Activated CD4-positive, alpha-beta T cell treated with anti-CD3 and anti-CD28 coated beads, Interleukin-2, Interleukin-6, amounts not matched to agents 100 ng/mL and 50 ng/mL, durations not matched to agents 16 hours and 8 hours (primary cell): ENCODE measurements around the gene SEMA4D.

Experiments used
- DNase-seq: peaks from one replicate; pipeline ENCODE4 v3.0.0-alpha.2; 2020

Gene SEMA4D

DNA sequence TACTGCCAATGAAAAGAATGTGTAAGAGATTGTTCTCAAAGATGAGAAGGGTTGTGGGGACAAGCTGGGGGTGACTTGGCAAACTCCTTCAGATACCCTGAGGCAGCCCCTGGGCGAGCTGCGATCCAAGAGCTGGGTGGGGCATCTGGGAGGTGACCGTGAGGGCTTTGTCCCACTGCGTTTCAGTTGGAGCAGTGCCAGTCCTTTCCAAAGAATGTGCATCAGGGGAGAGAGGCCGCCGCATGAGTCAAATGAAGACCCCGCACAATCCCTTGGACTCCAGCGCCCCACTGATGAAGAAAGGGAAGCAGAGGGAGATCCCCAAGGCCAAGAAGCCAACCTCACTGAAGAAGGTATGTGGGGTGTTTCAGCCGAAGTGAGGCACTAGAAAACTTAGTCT lies 151.2 kb downstream of the SEMA4D start:
- no peak for DNase-seq

- DNase-seq: no peak
These were observed 152.4 kb downstream of the SEMA4D start for GRCh38 chr9:89345476-89345875.

DNA sequence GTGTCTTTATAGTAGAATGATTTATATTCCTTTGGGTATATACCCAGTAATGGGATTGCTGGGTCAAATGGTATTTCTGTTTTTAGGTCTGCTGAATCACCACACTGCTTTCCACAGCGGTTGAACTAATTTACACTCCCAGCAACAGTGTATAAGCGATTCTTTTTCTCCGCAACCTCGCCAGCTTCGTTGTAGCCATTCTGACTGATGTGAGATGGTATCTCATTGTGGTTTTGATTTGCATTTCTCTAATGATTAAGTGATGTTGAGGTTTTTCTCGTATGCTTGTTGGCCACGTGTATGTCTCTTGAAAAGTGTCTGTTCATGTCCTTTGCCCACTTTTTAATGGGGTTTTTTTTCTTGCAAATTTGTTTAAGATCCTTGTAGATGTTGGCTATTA lies 154.1 kb downstream of the SEMA4D start:
- DNase-seq: peak; percentile 42

GRCh38 chr9:89342948-89343347 lies 155.0 kb downstream of the SEMA4D start:
- DNase-seq: no peak

DNA sequence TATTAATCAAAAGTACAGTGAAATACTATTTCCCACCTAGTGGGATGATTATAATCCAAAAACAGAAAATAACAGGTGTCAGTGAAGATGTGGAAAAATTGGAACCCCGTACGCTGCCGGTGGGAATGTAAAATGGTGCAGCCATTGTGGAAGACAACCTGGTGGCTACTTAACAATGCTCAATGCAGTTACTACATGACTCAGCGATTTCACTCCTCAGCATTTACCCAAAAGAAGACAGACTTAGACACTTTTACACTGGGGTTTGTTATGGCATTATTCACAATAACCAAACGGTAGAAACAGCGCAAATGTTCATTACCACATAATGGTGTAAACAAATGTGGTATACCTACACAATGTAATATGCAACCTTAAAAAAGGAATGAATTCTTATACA lies 155.7 kb downstream of the SEMA4D start:
- DNase-seq: no peak

DNA sequence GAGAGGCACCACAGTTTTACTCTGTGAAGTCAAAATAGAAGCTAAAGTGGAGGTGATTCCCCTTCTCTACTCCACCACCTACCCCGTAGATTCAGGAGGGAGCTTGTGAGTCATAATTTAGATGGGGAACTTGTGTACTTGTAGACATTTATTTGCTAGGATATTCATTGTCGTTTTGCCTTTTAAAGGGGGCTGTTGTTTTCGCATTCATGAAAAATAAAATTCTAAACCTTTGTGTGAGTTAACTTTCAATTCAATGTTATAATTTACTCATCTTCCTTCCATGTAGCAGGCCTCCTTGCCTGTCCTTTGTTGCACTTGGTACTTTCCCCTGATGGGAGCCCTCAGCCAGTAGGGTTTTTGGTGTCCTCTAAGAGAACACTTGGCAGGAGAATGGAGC lies 157.6 kb downstream of the SEMA4D start:
- DNase-seq: peak; percentile 56

DNA sequence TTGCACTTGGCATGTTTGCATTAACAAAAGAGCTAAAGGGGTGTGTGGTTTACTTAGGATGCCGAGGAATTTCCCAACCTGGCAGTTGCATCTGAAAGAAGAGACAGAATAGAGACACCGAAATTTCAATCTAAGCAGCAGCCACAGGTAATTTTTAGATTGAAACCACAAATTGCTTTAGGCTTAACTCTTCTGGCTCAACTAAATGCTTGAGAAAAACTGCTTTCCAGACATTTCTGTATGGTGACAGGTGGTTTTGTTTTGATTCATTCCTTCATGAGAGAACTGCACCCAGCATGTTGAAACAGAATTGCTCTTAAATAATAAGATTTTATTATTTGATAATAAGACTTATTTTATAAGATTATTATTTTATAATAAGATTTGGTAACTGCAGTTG lies 158.1 kb downstream of the SEMA4D start:
- DNase-seq: peak; percentile 45

DNA sequence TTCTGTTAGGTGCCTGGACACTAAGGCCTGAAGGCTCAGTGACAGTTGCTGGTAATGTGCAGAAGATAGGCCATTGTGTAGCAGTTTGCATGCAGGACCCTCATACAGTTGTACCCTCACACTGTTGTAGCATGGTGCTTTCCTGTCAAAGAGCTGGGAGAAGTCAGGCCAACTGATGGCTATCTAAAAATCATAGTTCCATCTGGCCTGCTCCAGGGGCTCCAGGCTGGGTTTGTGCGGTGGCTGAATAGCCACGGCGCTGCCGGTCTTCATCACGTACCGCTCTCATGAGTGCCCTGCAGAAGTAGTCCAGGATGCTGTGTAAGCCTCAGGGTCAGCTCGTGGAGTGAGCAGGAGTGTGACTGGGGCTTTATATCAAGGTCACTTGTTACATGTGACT lies 167.4 kb downstream of the SEMA4D start:
- no peak for DNase-seq

DNA sequence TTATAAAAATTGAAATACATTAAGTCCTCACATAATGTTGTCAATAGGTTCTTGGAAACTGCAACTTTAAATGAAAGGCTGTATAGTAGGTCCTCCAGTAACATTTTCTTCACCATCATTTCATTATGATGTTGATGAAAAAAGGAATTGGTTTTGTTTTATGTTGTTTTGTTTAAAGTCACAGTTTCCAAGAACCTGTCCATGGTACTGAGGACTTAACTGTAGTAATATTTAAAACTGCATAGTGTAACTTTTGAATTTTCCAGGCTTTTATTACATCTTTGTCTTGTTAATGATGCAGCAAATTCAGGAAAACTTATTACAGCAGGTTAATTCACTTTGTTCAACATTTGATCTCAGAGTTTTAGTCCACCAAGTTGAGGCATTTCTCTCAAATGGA lies 168.0 kb downstream of the SEMA4D start:
- DNase-seq: no peak

DNA sequence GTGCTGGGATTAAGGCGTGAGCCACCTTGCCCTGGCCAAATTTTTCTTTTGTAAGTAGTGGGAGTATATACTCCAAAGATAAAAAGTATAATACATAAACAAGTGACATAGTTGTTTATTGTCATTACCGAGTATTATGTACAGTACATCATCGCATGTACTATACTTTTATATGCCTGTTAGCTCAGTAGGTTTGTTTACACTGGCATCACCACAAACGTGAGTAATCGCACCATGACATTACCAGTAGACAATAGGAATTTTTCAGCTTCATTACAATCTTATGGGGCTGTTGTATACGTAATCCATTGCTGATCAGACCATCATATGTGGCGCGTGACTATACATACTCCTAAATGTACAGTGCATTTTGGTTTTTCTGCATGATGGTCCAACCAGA lies 169.8 kb downstream of the SEMA4D start:
- DNase-seq: no peak

DNA sequence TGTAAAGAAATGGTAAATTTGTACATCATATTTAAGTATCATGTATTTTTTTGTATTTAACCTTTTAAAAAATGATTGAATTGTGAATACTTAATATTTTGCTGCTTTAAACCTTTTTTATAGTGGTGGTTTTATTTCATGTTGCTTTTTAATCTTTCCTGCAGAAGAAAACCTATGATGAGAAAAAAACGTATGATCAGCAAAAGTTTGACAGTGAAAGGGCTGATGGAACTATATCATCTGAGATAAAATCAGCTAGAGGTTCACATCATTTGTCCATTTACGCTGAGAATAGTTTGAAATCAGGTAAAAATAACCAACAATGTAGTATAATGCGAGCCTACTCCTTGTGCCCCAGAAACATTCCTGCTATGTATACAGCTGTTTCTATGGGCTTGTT lies 172.2 kb downstream of the SEMA4D start:
- DNase-seq: no peak

- DNase-seq: no peak
These were observed 174.5 kb downstream of the SEMA4D start for GRCh38 chr9:89323390-89323789.

DNA sequence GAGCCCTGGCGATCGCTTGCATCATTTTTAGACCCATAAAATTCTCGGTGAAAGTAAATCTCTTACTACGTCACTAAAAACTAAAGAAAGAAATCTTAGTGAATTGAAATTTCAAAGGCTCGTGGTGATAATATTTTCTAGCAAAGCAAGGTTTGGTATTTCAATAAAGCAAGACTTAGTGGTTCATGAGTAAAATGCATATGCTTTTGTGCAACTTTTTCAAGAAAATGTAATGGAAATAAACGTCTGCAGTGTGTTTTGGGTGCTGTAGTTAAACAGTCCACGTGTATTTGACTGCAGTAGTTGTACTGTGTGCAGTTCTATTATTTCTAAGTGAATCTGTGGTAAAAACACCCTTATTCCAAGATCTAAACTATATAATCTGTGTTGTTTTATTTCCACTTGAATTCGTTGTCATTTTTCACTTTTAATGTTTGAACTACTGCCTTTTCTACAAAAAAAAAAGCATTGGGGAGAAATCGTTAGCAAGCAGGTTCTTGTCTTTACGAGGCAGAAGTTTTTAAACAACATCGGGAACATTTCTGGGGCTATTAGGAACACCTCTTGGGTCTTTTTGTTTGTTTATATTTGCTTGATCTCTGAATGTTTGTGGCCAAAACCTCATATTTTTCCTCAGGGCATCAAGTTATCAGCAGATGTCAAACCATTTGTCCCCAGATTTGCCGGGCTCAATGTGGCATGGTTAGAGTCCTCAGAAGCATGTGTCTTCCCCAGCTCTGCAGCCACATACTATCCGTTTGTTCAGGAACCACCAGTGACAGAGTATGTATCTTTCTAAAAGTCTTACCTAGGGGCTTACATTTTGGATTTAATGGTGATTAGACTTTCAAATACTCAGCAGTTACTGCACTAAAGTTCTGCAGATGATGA lies 178.7 kb downstream of the SEMA4D start:
- DNase-seq: peak; percentile 21

DNA sequence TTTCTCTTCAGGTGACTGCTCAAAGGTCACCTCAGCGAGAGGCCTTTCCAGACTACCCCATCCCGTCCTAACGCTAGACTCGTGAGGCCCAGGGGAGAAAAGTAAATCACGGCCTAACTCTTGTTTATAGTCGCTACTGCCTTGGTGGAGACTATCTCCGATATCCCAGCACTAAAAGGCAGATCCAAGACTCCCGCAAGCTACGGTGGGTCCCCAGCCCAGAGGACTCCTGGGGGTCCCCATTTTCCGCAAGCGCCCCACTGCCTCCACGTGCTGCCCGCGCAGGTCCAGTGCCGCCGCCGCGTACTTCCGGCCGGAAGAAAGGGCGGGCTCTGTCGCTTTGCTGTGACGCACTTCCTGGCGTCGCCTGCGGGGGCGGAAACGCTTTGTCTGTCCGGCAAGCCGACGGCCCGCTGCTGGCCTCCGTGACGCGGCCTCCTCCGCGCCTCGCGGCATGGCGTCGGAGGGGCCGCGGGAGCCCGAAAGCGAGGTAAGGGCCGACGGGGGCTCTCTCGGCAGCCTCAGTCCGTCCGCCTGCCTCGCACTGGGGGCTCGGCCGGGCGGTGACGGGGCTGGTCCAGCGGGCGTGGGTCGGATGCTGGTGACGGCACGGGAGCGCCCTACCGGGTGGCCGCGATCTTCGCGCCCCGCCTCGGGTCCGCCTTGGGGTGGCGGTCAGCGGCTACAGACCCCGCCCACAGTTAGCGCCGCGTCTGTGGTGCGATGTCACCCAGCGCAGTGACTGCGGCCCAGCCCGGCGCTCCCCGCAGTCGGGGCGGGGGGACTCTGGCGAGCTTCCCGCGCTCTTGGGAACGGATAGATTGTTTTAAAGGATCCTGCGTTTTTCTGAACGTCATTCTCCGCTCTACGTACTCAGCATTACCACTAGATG lies 179.5 kb downstream of the SEMA4D start, which contains the start of gene SECISBP2:
SECISBP2 (plus strand) TSS at position 378 of the 892 bp plus-strand sequence; CDS start at position 455, 77 bp downstream.
- peak; percentile 97 for DNase-seq

- DNase-seq: no peak
These were observed 180.6 kb downstream of the SEMA4D start for GRCh38 chr9:89317282-89317681.

DNA sequence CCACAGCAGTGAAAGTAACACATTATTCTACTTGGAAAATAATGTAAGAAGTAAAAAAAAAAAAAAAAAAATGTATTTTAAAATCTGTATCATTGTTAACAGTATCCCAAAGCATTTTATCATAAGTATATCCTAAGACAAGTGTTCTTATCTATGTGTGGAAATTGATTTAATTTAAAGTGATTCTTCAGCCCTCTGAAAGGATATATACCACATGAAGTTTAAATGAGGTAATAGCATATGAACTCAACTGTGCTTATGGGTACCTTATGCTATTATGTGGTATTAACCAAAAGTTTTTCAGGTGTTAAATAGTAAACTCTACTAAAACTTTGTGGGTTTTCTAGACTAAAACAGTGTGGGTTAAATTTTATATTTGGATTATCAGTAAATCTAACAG lies 182.4 kb downstream of the SEMA4D start:
- no peak for DNase-seq

DNA sequence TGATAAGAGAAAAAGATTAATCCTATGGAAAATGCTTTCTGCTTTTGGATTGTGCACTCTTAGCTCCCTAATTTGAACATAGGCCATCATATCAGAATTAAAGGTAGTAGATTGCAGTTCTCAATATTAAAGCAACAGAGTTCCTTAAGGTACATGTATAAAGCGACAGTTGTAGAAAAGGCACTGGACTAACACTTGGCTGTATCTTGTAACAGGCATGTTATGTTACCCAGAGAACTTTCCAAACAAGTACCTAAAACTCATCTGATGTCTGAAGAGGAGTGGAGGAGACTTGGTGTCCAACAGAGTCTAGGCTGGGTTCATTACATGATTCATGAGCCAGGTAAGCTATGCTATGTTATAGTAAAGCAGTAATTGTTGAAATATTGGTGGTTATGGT lies 183.0 kb downstream of the SEMA4D start:
- DNase-seq: no peak

DNA sequence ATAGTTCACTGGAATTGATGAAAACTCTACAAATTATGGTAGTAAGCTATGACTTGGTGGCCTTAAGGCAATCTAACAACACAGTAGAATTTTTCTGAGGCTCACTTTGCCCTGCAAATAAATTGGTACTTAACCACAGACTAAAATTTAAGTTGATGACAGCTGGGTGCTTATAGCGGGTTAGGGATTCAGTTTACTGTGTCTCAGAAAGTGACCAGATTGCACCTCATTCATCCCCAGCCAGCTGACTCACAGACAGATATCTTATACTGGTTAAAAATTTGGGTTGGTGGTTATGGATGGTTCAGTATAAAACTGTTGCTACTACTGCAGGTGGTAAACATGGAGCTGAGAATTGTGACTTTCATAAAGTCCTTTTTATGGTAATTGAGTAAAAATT lies 184.1 kb downstream of the SEMA4D start:
- DNase-seq: peak; percentile 45

- peak; percentile 44 for DNase-seq
These were observed 185.7 kb downstream of the SEMA4D start for GRCh38 chr9:89312222-89312571.

DNA sequence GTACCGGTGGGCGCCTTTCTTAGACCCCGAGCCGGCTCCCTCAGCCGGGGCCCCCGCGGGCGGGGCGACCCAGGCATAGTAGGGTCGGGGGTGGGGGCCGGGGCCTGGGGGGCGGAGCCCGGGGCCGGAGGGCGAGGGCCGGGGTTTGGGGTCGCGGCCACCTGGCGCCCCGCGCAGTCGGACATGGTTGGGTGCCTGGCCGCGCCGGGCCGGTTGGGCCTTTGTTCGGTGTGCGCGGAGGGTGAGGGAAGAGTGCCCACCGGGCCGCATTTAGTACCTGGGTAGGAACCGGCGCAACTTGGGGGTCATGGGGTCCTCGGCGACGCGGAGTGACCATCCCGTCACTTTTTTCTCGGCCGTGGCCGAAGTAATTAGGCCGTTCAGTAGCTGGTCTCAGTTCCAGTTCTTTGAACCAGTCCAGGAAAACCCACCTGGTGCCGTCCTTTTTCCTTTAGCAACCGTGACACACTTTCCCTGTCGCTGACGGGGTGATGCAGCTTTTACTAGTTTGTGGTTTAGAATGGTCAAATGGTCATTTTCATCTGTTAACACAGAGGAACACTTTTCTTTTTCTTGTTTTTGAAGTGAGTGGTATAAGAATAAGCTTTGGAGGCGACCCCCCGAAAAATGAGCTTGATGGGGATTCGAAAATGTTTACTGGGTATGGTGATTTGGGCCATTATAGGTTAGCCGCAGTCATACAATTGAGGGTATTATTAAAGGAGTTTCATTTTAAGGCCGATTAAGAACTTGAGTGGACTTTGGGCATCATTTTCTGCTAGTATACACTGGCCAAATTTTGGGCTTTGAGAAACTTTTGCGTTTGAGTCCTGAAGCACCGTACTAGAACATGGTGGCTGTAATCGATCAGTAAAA lies 186.3 kb downstream of the SEMA4D start:
- DNase-seq: no peak
